HG02678 (cell line): ENCODE results near the gene FAM186B.

ENCODE experiments used
- ATAC-seq: cut with Tn5 transposase; IDR thresholded peaks from one replicate; pipeline ENCODE4 v1.9.1; 2021; ENCODE audit warnings: mild to moderate bottlenecking, moderate library complexity; ENCODE audit not compliant: unreplicated experiment

The FAM186B gene

DNA sequence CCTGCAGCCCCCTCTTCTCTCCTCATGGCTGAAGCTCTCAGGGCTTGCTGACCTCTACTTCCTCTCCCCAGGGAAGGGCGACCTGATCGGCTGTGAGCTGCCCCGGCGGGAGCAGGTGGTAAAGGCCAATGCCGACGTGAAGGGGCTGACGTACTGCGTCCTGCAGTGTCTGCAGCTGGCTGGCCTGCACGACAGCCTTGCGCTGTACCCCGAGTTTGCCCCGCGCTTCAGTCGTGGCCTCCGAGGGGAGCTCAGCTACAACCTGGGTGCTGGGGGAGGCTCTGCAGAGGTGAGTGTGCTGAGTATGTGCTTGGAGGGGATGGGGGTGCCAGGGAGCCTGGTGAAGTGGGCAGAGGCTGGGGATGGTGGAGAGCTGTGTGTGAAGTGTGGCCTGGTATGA lies 51.2 kb downstream of the FAM186B start:
- ATAC-seq = no peak

DNA sequence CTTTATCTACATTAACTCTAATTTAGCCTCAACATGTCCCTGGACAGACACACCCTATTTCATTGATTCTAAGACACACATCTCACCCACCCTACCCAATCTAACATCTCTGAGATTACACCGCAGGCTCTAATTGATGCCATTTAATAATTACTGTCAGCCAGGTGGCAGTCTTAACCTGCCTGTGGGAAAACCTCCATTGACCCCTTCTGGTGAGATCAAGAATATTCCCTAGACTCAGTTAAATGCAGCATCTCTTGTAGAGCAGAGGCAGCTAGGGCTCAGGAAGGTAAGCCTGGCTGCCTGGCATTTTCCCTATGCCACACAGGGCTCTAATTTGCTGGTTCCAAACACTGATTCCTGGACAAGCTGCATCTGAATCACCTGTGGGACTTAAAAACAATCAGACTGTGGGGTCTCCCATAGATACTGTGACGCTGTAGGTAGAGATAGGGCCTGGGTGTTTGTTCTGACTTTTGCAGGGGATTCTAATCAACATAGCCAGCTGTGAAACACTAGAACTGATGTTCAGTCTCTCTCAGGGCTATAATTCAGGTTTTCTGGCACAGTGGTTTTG lies 51.8 kb downstream of the FAM186B start:
- ATAC-seq = no peak

DNA sequence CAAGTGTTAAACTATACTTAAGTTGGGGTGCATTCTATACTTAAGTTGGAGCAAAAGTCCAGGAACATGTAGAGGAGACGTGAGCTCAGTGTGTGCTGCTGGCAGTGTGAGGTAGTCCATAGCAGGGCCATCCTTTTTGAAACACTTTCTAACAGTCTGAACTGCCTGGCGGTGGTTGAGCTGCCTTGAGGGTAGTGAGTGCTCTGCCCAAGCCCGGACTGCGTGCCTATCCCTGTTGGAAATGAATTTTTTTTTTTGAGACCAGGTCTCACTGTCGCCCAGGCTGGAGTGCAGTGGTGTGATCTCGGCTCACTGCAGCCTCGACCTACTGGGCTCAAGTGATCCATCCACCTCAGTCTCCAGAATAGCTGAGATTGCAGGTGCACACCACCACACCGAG lies 52.5 kb downstream of the FAM186B start:
- no peak for ATAC-seq

DNA sequence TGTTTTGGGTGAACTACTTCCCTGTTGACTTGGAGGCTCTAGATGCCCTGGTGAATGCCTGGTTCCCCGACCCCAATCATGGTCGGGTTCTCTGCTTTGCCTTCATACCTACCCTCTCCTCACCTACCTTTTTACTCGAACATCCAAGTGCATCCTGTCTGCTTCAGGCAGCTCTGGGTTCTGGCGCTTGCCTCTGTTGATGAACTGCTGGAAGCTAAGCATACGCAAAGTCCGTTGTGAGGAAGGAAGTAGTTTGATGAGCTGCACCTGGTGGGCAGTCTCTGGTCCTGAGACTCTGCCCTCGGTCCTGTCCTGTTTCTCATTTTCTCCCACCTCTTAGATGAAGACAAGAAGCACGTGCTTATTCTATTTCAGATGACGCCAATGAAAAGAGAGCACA lies 53.0 kb downstream of the FAM186B start:
- no peak for ATAC-seq

DNA sequence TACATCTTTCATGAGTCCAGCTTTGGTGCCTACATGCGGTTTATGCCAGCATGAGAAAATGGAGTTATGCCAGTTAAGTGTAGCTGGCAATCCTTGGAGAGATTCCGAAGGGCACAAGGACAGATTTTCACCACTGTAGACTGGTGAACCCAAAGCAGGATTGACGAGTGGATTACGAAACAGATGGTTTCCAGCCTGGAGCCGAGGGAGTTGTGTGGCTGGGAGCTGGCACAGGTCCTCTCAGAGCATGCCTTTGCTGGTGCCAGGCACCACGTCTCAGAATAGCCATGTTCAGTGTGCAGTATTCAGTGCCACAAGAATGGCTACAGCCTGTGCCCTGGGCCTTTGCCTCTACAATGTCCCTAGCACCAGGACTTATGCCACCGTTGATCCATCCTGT lies 53.4 kb downstream of the FAM186B start:
- ATAC-seq = no peak

DNA sequence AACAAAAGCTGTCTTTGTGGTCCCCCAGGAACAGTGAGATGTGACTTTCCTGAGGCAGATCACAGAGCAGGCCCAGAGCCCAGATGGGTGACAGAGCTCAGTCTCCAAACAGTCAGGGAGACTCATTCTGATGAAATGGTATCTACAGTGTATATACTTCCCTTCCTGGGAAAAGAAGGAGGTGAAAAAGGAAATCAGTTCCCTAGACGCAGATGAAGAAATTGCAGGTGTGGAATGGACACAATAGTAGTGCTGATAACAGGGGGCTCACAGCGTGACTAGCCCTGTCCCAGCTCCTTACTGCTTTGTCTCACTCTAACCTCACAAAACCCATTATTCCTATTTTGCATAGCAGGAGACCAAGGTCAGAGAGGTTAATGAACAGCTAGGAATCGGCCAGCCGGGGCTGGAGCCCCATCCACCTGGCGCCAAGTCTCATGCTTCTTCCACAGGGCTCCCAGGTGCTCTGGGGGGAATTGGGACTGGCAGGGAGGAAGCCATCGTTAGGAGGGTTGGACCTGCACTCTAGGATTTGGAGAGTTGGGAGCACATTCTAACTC lies 54.7 kb downstream of the FAM186B start:
- no peak for ATAC-seq

DNA sequence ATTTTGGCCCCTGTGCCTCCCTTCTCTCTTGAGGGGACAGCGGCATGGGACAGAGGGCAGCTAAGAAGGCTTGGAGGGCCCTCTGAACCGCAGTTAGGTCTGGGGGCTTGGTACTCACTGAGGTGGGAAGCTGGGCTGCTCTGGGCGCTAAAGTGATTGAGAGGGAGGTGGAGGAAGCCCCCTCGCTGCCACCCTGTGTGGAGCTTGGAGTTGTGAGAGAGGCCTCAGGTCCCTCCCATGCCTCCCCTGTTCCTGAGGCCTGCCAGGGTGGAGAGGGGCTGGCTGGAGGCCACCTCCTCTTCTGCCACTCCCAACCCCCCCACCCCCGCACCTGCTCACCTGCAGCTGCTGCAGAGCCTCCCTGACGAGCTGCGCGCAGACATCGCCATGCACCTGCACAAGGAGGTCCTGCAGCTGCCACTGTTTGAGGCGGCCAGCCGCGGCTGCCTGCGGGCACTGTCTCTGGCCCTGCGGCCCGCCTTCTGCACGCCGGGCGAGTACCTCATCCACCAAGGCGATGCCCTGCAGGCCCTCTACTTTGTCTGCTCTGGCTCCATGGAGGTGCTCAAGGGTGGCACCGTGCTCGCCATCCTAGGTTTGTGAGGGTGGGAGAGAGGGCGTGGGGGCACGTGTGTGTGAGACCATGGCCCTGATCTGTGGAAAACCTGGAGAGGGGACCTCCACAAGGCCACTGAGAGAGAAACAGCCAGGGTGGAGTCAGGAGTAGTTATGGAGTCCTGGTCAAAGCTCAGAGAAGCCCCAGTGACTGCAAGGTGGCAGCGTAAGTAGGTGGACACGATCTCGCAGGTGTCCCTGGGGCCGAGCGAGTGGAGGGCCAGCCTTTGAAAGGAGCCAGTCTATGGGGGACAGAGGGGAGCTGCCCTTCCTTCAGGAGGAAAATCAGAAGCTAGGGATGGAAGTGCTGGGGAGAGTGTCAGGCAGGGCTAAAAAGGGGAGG lies 55.4 kb downstream of the FAM186B start:
- ATAC-seq = no peak

DNA sequence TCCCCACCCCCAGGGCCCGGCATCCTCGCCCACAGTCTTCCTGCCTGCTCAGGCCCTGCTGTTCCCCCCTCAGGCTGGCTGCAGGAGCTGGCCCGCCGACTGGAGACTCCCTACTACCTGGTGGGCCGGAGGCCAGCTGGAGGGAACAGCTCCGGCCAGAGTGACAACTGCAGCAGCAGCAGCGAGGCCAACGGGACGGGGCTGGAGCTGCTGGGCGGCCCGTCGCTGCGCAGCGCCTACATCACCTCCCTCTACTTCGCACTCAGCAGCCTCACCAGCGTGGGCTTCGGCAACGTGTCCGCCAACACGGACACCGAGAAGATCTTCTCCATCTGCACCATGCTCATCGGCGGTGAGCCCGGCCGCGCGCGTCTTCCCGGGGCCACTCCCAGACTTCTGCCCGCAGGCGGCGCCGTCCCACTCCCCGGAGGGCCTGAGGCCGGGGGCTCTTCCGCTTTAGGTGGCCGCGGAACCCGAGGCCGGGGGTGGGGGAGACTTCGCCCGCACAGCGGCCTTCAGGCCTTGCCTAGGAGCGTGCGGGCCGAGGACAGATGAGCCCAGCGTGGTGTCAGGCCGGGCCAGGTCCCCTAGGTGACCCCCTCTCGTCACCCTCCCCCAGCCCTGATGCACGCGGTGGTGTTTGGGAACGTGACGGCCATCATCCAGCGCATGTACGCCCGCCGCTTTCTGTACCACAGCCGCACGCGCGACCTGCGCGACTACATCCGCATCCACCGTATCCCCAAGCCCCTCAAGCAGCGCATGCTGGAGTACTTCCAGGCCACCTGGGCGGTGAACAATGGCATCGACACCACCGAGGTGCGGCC lies 56.4 kb downstream of the FAM186B start:
- ATAC-seq = no peak

DNA sequence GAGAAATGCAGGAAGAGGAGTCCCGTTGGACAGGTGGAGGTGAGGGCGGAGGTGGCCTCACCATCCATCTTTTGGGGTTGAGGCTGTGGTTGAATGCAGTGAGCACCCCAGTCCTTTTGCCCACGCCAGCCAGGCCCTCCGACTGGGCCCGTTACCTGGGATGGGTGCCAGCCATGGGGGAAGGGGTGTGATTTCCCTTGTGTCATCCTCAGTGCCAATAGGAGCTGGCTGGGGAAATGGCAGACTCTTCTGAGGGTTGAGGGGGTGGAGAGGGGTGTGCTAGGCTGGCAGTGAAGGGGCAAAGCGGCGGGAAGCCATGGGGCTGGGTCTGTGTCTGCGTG lies 57.0 kb downstream of the FAM186B start:
- no peak for ATAC-seq

DNA sequence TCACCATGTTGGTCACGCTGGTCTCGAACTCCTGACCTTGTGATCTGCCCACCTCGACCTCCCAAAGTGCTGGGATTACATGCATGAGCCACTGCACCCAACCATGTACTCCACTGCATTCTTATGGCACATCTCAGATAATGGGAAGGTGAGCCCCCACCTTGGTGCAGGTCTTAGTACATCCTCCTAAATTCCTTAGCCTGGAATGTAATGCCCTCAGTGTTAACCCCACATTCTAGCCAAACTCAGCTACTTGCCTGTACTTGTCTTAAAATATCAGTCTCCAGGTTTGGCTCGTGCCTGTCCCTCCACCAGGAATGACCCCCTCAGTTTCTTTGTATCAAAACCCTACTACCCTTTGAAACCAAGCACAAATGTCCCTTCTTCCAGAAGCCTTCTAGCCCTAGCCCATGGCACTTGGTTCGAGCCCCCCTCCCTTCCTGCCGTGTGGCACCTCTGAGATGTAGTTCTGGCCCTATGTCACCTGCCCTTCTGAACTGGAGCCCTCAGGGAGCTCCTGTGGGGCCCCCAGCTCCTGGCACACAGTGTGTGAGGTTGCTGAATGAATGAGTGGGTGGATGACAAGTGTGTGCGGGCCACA lies 58.2 kb downstream of the FAM186B start:
- no peak for ATAC-seq

DNA sequence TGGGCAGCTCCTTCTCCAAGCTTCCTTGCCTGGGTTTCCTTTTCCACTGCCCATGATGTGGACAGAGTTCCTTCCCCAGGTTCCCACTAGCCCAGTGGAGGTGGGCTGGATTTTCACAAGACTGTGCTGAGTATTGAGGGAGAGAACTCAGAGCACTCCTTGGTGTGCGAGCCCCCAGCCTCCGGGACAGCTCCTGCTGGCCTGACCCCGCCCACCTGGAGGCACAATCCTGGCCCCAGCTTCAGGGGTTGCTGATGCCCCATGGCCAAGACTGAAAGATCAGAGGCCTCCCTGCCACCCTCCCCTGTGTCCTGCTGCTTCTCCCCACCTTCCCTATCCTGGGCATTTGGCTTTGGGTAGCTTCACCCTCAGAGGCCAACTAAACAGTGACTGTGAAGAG lies 59.0 kb downstream of the FAM186B start:
- no peak for ATAC-seq

DNA sequence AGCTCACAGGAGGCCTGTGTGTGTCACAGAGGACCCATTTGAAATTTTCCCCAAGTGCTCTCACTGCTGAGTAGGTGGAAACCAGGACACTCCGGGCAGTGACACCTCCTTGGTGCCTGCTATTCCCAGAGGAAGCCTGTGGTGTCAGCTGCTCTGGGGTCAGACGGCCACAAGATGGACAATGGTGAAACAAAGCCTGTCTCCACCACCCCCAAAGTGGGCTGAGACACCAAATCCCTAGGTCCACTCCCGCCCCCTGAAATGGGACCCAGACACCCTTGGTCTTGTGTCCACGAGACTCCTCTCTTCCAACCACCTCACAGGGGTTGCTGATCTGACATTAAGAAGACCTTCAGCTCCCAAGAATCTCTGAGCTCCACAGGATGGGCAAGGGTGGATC lies 59.6 kb downstream of the FAM186B start:
- no peak for ATAC-seq

DNA sequence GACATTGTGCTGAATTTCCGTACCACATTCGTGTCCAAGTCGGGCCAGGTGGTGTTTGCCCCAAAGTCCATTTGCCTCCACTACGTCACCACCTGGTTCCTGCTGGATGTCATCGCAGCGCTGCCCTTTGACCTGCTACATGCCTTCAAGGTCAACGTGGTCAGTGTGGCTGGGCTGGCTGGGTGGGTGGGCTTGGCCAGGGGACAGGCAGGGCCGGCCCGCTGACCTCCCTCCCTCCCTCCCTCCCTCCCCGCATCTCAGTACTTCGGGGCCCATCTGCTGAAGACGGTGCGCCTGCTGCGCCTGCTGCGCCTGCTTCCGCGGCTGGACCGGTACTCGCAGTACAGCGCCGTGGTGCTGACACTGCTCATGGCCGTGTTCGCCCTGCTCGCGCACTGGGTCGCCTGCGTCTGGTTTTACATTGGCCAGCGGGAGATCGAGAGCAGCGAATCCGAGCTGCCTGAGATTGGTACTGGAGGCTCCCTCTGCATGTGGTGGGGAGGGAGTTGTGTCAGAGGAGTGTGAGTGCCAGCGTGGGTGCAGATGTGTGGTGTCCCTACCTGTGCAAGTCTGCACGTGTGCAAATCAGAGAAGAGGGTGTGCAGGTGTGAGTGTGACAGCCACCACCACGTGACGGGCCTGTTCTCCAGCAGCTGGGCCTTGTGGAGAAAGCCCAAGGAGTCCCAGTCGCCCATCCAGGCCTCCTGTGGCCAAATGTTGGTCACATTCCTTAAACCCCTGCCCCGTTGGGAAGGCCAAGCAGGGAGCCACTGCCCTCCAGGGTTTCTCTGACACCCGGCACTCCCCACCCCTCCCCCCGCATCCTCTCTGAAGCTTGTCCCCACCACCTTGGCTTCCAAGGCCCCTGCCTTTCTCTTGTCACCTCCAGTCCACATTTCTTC lies 61.3 kb downstream of the FAM186B start:
- no peak for ATAC-seq

DNA sequence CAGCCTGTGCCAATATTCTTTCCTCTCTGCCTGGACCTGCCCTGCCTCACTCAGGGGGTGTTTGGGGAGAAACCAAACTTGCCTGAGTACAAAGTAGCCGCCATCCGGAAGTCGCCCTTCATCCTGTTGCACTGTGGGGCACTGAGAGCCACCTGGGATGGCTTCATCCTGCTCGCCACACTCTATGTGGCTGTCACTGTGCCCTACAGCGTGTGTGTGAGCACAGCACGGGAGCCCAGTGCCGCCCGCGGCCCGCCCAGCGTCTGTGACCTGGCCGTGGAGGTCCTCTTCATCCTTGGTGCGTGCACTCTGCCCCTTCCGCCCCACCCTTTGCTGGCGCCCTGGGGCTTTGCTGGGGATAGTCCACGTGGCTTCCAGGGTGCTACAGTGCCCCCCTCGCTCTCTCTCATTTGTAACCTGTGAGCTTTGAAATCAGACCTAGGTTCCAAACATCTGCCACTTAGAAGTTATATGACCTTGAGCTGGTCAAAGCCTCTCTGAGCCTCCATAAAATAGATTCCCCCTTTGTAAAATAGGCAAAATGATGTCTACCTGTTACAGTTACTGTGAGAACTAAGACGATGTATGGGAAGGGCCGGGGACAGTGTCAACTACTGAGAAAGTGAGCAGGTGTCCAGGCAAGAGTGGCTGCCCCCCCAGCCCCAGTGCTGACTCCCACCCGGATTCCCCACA lies 62.1 kb downstream of the FAM186B start:
- no peak for ATAC-seq

DNA sequence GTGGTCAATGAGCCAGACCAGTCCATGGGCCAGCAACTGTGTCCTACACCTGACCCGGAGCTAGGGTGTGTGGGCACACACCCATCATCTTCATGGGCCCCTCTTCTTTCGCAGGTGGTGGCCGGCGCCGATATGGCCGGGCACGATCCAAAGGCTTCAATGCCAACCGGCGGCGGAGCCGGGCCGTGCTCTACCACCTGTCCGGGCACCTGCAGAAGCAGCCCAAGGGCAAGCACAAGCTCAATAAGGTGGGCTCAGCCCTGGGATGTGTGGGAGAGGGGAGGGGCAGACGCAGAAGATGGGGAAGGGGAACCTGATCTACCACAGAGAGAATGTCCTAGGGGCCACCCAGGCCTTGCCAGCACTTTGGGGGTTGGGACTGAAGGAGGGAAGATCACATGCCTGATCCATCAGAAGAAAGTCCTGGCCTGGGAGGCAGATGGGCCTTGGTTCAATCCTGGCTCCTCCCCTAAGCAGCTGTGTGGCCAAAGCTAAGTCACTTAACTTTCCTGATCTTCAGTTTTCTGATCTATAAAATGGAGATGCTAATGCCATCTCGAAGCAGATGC lies 62.8 kb downstream of the FAM186B start:
- no peak for ATAC-seq

DNA sequence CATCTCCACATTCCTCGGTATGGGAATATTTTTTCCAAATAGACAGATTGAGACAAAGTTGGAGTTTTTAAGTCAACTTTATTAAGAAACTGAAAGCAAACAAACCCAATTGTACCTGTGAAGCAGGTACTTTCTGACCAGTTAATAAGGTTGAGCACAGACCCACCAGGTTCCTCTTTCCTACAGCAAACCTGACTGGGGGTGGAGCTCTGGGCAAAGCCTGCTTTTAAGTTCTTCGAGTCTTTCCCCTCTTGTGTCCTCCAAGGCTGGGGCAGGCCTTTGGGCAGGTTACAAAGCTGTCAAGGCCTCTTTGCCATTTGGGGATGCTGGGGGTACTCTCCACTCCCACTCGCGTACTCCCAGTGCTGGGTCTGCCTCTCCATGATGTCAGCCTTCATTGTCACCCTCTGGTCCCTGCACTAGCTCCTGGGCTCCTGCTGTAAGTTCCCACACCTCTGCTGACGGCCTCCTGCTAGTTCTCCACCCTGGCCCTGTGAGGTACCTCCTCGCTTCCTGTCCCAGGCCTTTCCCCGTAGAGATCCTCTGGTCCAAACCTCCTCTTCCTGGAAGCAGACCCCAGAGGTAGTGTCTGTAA lies 63.4 kb downstream of the FAM186B start:
- ATAC-seq = no peak

DNA sequence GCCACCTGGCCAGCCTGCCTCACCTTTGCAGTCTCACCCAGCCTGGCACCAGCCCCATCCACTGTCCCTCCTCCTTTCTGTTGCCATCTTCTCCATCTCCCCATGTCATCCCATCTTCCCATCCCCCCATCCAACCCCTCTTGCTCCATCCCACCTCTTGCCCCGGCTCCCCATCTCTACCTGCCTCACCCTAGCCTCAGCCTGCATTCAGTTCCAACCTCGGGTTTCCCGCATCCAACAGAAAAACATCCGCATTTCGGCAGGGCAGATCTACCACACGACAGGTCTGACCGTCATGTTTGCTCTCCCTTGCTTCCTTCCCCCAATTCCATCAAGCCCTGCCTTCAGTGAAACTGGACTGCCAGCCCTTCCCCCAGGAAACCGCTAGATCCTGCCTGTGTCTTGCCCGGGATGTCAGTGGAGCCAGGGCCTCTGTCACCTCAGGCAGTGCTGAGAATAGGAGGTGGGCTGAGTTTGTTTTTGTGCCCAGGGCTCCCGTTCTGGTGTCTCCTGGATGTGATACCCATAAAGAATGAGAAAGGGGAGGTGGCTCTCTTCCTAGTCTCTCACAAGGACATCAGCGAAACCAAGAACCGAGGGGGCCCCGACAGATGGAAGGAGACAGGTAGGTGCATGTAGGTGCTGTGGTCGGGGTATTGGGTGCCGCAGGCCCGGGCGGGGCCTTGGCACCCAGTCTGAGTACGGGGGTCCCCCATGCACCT lies 64.1 kb downstream of the FAM186B start:
- ATAC-seq = no peak
